Left kidney (tissue), 8 donors: ENCODE measurements around the gene CYP39A1. TPM values are rescaled to one million over a fixed set of nuclear protein-coding genes. Genes with fewer than 3 reads are reported as not detected.

ENCODE experiments used
- DNase-seq: peaks from one replicate; pipeline ENCODE4 v3.0.0-alpha.2; 2013
- long read RNA-seq, 8 donors: transcript quantifications; one replicate each; lab custom pipeline, GENCODE V29; 2026
- polyA plus RNA-seq: library from polyadenylated mRNA; unstranded; fragments of 120-200 nt; gene quantifications from one replicate; pipeline ENCODE4 v1.2.1, GENCODE V29; 2013; ENCODE audit not compliant: insufficient read length

Gene CYP39A1
- 6.8 TPM for polyA plus RNA-seq
- long read RNA-seq, donor 1, partial matches to known transcripts, result 0 of 1 reads
- long read RNA-seq, donor 1, other reads (novel, unspliced or antisense), result 0 of 1 reads
- long read RNA-seq, donor 2, result 0 reads
- long read RNA-seq, donor 3, result 0 reads
- long read RNA-seq, donor 4, result 0 reads
- long read RNA-seq, donor 5, result 0 reads
- long read RNA-seq, donor 6, partial matches to known transcripts, result 0 of 1 reads
- long read RNA-seq, donor 6, other reads (novel, unspliced or antisense), result 0 of 1 reads
- long read RNA-seq, donor 7, result 0 reads
- long read RNA-seq, donor 8, result 0 reads

GRCh38 chr6:46652603-46653438 lies at the start of gene CYP39A1, which contains the start of gene SLC25A27:
Gene CYP39A1, minus strand, starts transcription at chr6:46652818. Its CDS starts 236 bp downstream, at chr6:46652582.
Gene SLC25A27, plus strand, starts transcription at chr6:46652975. Its CDS starts 218 bp downstream, at chr6:46653193.
- peak; percentile 95 for DNase-seq

- DNase-seq, result no peak
Measured at GRCh38 chr6:46699970-46700369, 47.4 kb upstream of the CYP39A1 start.

- DNase-seq, result no peak
Measured at GRCh38 chr6:46690911-46691451, 38.4 kb upstream of the CYP39A1 start.

- DNase-seq, result no peak
Measured at GRCh38 chr6:46690141-46690755, 37.6 kb upstream of the CYP39A1 start.

GRCh38 chr6:46689657-46690056 lies 37.0 kb upstream of the CYP39A1 start:
- DNase-seq, result no peak

- DNase-seq, result no peak
Measured at GRCh38 chr6:46688966-46689335, 36.3 kb upstream of the CYP39A1 start.

- DNase-seq, result no peak
Measured at GRCh38 chr6:46688117-46688965, 35.7 kb upstream of the CYP39A1 start.

- DNase-seq, result no peak
Measured at GRCh38 chr6:46687619-46688097, 35.0 kb upstream of the CYP39A1 start, which contains the start of gene TDRD6. Gene TDRD6, plus strand, starts transcription at chr6:46687885. Its CDS starts 244 bp downstream, at chr6:46688129.

GRCh38 chr6:46684771-46685170 lies 32.2 kb upstream of the CYP39A1 start:
- DNase-seq, result no peak

- no peak for DNase-seq
Measured at GRCh38 chr6:46677314-46677654, 24.7 kb upstream of the CYP39A1 start.

GRCh38 chr6:46676604-46677313 lies 24.1 kb upstream of the CYP39A1 start:
- no peak for DNase-seq

- DNase-seq, result no peak
Measured at GRCh38 chr6:46674410-46674809, 21.8 kb upstream of the CYP39A1 start.

GRCh38 chr6:46667377-46667776 lies 14.8 kb upstream of the CYP39A1 start:
- no peak for DNase-seq

GRCh38 chr6:46661483-46661882 lies 8.9 kb upstream of the CYP39A1 start:
- no peak for DNase-seq

GRCh38 chr6:46657642-46658041 lies 5.0 kb upstream of the CYP39A1 start:
- DNase-seq, result no peak

- DNase-seq, result no peak
Measured at GRCh38 chr6:46655803-46656202, 3.2 kb upstream of the CYP39A1 start.

- DNase-seq, result no peak
Measured at GRCh38 chr6:46653439-46654195, 999 bp upstream of the CYP39A1 start.

- no peak for DNase-seq
Measured at GRCh38 chr6:46652232-46652602, 401 bp downstream of the CYP39A1 start.

GRCh38 chr6:46651816-46652215 lies 802 bp downstream of the CYP39A1 start:
- peak; percentile 38 for DNase-seq

- no peak for DNase-seq
Measured at GRCh38 chr6:46651006-46651405, 1.6 kb downstream of the CYP39A1 start.
